Measurements from ENCODE around the gene HSPB8. TPM values are rescaled to one million over a fixed set of nuclear protein-coding genes. Genes with fewer than 3 reads are reported as not detected.

The HSPB8 gene
- polyA plus RNA-seq, 1 donor (not counting 4 experiments of a cell fraction or from before 2014, with no cell fraction given): 3.0 TPM

GRCh38 chr12:119153477-119154434 is 25.0 kb upstream of the HSPB8 start:
- no peak for DNase-seq (ENCODE audit: low read depth, low spot score)
- FAIRE-seq: no peak
- Histone ChIP-seq H3K9ac (ENCODE audit: control insufficient read depth, extremely low read depth, insufficient read depth, low read length) (no peak overlapping the region), H3K4me3 (ENCODE audit: control insufficient read depth in 2 of 3, extremely low read depth in 1 of 3, insufficient read depth in 2 of 3, low read depth in 1 of 3, low read length in 3 of 3) (no peak overlapping the region), H3K79me2 (ENCODE audit: control insufficient read depth, insufficient read depth, low read length) (no peaks in the 10 kb centered on the region), H2AFZ (ENCODE audit: control insufficient read depth, low read length) (no peak overlapping the region), H3K27ac (ENCODE audit: control insufficient read depth, insufficient read depth, low read length) (no peak overlapping the region), H4K20me1 (ENCODE audit: control insufficient read depth, extremely low read depth, insufficient read depth, low read length) (no peaks in the 10 kb centered on the region), H3K27me3 (ENCODE audit: control insufficient read depth, extremely low read depth, insufficient read depth, low read length) (no peaks in the 10 kb centered on the region), H3K9me1 (ENCODE audit: control insufficient read depth, extremely low read depth, insufficient read depth, low read length) (no peaks in the 10 kb centered on the region), H3K36me3 (ENCODE audit: control insufficient read depth in 2 of 2, extremely low read depth in 1 of 2, insufficient read depth in 2 of 2, low read length in 2 of 2) (no peaks in the 10 kb centered on the region), H3K4me2 (ENCODE audit: control insufficient read depth, extremely low read depth, insufficient read depth, low read depth, low read length) (no peak overlapping the region), H3K9me3 (ENCODE audit: control insufficient read depth, low read depth, low read length) (no peaks in the 10 kb centered on the region), H3K4me1 (ENCODE audit: control insufficient read depth, extremely low read depth, insufficient read depth, low read length) (no peaks in the 10 kb centered on the region)
- dilution Hi-C loops (cut with MboI; ENCODE audit: extremely low pct_ligation_motif_present, low sequenced_read_pairs): no loop called here
- TF ChIP-seq CTCF (optimal IDR thresholded peaks at IDR 0.05 in 1 of 3, IDR thresholded peaks at IDR 0.05 in 1 of 3, conservative IDR thresholded peaks at IDR 0.05 in 1 of 3; ENCODE audit: extremely low read depth in 1 of 3, insufficient read depth in 2 of 3, low read length in 3 of 3): no peak
- TF ChIP-seq EZH2 (IDR thresholded peaks at IDR 0.05; ENCODE audit: low read length): no peak

- H3K9me3 ChIP-seq (ENCODE audit: control insufficient read depth, low read depth, low read length): no peaks in the 10 kb centered on the region
- no peaks in the 10 kb centered on the region for H3K4me1 ChIP-seq (ENCODE audit: control insufficient read depth, extremely low read depth, insufficient read depth, low read length)
- no peak overlapping the region for H3K27ac ChIP-seq (ENCODE audit: control insufficient read depth, insufficient read depth, low read length)
- no peak overlapping the region for H3K9ac ChIP-seq (ENCODE audit: control insufficient read depth, extremely low read depth, insufficient read depth, low read length)
- dilution Hi-C loops (cut with MboI; ENCODE audit: extremely low pct_ligation_motif_present, low sequenced_read_pairs): no loop called here
- no peak overlapping the region for H3K4me3 ChIP-seq (ENCODE audit: control insufficient read depth in 2 of 3, extremely low read depth in 1 of 3, insufficient read depth in 2 of 3, low read depth in 1 of 3, low read length in 3 of 3)
- no peak for TF ChIP-seq CTCF (optimal IDR thresholded peaks at IDR 0.05 in 1 of 3, IDR thresholded peaks at IDR 0.05 in 1 of 3, conservative IDR thresholded peaks at IDR 0.05 in 1 of 3; ENCODE audit: extremely low read depth in 1 of 3, insufficient read depth in 2 of 3, low read length in 3 of 3)
- no peak for TF ChIP-seq EZH2 (IDR thresholded peaks at IDR 0.05; ENCODE audit: low read length)
- FAIRE-seq (no peak), DNase-seq (ENCODE audit: low read depth, low spot score) (no peak)
- no peaks in the 10 kb centered on the region for H3K27me3 ChIP-seq (ENCODE audit: control insufficient read depth, extremely low read depth, insufficient read depth, low read length)
- no peaks in the 10 kb centered on the region for H3K79me2 ChIP-seq (ENCODE audit: control insufficient read depth, insufficient read depth, low read length)
- H3K4me2 ChIP-seq (ENCODE audit: control insufficient read depth, extremely low read depth, insufficient read depth, low read depth, low read length): no peak overlapping the region
- no peaks in the 10 kb centered on the region for H3K36me3 ChIP-seq (ENCODE audit: control insufficient read depth in 2 of 2, extremely low read depth in 1 of 2, insufficient read depth in 2 of 2, low read length in 2 of 2)
- no peaks in the 10 kb centered on the region for H4K20me1 ChIP-seq (ENCODE audit: control insufficient read depth, extremely low read depth, insufficient read depth, low read length)
- no peak overlapping the region for H2AFZ ChIP-seq (ENCODE audit: control insufficient read depth, low read length)
- no peaks in the 10 kb centered on the region for H3K9me1 ChIP-seq (ENCODE audit: control insufficient read depth, extremely low read depth, insufficient read depth, low read length)
Measured at GRCh38 chr12:119154435-119154818, 24.3 kb upstream of the HSPB8 start.

Measured in keratinocyte (primary cell).